ENCODE results near the gene AKAP9.
"Not testable (repeated sequence)": the region's sequence is repeated elsewhere in the genome, so short reads cannot be mapped to it uniquely, and the experiment has no call there.

Gene AKAP9

GRCh38 chr7:91940572-91941341 lies at the start of gene AKAP9:
AKAP9 (plus strand) TSS chr7:91940862; CDS start chr7:91941100, 238 bp downstream.
- peak; percentile 27 to 89 (median 77) for DNase-seq

GRCh38 chr7:91892099-91892705 lies 48.5 kb upstream of the AKAP9 start:
- no peak for DNase-seq

- no peak for DNase-seq
Observed at GRCh38 chr7:91892821-91893340, 47.8 kb upstream of the AKAP9 start.

GRCh38 chr7:91893699-91894098 lies 47.0 kb upstream of the AKAP9 start:
- not testable (repeated sequence) for DNase-seq

GRCh38 chr7:91894781-91895480 lies 45.7 kb upstream of the AKAP9 start:
- DNase-seq = no peak

- DNase-seq = no peak
Observed at GRCh38 chr7:91898240-91898992, 42.2 kb upstream of the AKAP9 start.

GRCh38 chr7:91899563-91899962 lies 41.1 kb upstream of the AKAP9 start:
- DNase-seq = no peak

- DNase-seq = no peak
Observed at GRCh38 chr7:91910171-91910570, 30.5 kb upstream of the AKAP9 start.

- DNase-seq = no peak
Observed at GRCh38 chr7:91911121-91911520, 29.5 kb upstream of the AKAP9 start.

- no peak for DNase-seq
Observed at GRCh38 chr7:91912494-91912893, 28.2 kb upstream of the AKAP9 start.

GRCh38 chr7:91913612-91914011 lies 27.1 kb upstream of the AKAP9 start:
- no peak for DNase-seq

- DNase-seq = no peak
Observed at GRCh38 chr7:91915401-91916050, 25.1 kb upstream of the AKAP9 start.

- no peak for DNase-seq
Observed at GRCh38 chr7:91916051-91916440, 24.6 kb upstream of the AKAP9 start.

- DNase-seq = no peak
Observed at GRCh38 chr7:91918356-91918755, 22.3 kb upstream of the AKAP9 start.

GRCh38 chr7:91922857-91923256 lies 17.8 kb upstream of the AKAP9 start:
- no peak for DNase-seq

- no peak for DNase-seq
Observed at GRCh38 chr7:91927912-91928311, 12.8 kb upstream of the AKAP9 start.

GRCh38 chr7:91929463-91929862 lies 11.2 kb upstream of the AKAP9 start:
- DNase-seq = no peak

GRCh38 chr7:91940171-91940570 lies 491 bp upstream of the AKAP9 start:
- DNase-seq = peak in 9 of 14 donors; percentile 18 to 59 (median 47)

GRCh38 chr7:91941450-91941849 lies 788 bp downstream of the AKAP9 start:
- DNase-seq = peak in 12 of 14 donors; percentile 12 to 65 (median 40)

- peak in 1 of 14 donors; percentile 7 for DNase-seq
Observed at GRCh38 chr7:91942312-91942711, 1.6 kb downstream of the AKAP9 start.

GRCh38 chr7:91944970-91945369 lies 4.3 kb downstream of the AKAP9 start:
- not testable (repeated sequence) for DNase-seq

- no peak for DNase-seq
Observed at GRCh38 chr7:91945476-91945875, 4.8 kb downstream of the AKAP9 start.
